NCI-H187 (cell line): ENCODE data around the gene BANF1.

Experiments used
- DNase-seq, 2 experiments: peaks; one replicate each; lab custom pipeline; 2025; lab: John Stamatoyannopoulos, UW

The BANF1 gene, protein sequence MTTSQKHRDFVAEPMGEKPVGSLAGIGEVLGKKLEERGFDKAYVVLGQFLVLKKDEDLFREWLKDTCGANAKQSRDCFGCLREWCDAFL

GRCh38 chr11:66001942-66002647 lies at the start of gene BANF1, which contains the start of gene EIF1AD:
TSS of gene BANF1 (plus strand) at chr11:66002503. CDS start at chr11:66003251, 748 bp downstream.
TSS of gene EIF1AD (minus strand) at chr11:66002157. CDS start at chr11:66000389, 1,768 bp downstream.
- DNase-seq = peak; percentile 83 to 92

- no peak for DNase-seq
Measured at GRCh38 chr11:65953471-65953870, 48.8 kb upstream of the BANF1 start.

GRCh38 chr11:65954771-65955170 lies 47.5 kb upstream of the BANF1 start:
- no peak for DNase-seq

DNA sequence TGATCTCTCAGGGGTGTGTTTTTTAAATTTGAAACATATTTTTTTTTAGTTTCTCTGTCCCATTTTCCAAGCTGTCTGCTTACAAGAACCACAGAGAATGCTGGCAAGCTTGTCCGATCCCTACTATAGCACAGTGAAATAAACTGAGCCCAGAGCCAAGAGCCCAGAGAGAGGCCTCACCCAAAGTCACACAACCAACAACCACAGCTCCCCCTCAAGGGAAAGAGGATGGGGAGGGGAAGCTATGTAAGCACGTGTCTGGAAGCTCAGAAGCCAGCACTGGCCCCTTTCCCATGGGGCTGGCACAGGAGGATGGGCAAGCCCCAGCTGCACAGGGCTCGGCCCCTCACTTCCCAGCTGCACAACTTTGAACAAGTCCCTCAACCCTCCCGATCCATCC lies 44.0 kb upstream of the BANF1 start:
- DNase-seq = no peak

DNA sequence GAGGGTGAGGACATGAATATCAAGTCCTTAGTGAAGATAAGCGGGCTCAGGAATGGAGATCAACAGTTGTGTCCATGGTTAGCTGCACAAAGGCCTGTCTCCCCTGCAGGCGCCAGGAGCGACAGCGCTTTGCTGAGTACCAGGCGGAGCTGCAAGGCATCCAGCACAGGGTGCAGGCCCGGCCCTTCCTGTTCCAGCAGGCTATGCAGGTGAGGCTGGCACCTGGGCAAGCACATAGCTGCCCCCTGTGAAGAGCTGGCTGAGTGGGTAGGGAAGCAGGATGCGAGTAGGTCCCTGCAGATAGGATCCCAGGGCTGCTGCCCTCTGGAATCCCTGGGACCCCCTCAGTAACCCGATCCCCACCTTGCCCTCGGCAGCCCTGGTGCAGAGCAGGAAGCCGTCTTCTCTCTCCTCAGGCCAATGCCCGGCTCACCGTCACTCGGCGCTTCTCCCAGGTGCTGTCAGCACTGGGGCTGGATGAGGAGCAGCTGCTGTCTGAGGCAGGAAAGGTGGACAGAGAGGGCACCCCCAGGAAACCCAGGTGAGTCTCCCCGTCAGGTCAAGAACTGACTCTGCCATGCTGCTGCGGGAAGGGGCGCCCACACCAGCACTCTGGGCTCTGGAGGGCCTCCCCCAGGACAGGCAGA lies 43.4 kb upstream of the BANF1 start:
- DNase-seq = no peak

DNA sequence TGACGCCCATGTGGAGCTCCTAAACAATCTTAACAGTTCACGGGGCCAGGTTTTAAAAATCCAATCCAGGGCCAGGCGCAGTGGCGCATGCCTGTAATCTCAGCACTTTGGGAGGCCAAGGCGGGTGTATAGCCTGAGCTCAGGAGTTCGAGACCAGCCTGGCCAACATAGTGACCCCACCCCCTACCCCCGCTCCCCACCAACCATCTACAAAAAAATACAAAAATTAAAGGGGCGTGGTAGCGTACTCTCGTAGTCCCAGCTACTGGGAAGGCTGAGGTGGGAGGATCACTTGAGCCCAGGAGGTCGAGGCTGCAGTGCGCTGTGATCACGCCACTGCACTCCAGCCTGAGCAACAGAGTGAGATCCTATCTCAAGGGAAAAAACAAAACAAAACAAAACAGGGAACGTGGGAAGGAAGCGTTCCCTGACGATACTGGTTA lies 41.5 kb upstream of the BANF1 start:
- no peak for DNase-seq

- peak; percentile 88 to 91 for DNase-seq
Measured at GRCh38 chr11:65961267-65962140, 40.8 kb upstream of the BANF1 start, which contains the start of gene SART1. TSS of gene SART1 (plus strand) at chr11:65961734. CDS start at chr11:65961781, 47 bp downstream.

DNA sequence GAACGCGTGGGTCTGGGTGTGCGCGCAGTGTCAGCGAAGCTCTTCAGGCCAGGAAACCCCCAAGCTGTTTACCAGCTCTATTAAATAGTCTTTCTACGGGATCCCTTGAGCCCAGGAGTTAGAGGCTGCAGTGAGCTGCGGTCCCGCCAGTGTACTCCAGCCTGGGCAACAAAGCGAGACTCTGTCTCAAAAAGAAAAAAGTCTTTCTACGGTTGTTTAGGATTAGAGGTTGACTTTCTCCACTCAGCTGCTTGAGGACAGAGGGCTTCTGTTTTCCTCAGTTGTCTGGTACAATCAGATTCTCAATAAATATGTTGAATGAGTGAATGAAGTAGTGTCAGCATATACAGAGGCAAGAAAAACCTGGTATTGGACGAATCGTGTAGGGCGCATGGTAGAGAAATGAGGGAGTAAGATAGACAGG lies 40.1 kb upstream of the BANF1 start:
- DNase-seq = no peak

DNA sequence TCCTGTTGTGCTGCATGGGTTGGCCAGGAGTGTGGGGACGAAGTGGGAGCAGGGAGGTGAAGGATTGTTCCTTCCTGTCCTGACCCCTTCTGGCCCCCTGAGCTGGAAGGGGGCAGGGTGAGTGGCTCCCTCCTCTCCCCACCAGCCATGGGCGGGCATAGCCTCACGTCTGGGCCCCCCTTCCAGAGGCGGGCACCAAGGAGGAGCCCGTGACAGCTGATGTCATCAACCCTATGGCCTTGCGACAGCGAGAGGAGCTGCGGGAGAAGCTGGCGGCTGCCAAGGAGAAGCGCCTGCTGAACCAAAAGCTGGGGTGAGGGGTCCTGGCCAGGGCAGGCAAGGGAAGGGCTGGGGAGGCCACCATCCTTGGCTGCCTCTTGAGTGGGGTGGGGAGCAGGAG lies 37.4 kb upstream of the BANF1 start:
- DNase-seq = no peak

DNA sequence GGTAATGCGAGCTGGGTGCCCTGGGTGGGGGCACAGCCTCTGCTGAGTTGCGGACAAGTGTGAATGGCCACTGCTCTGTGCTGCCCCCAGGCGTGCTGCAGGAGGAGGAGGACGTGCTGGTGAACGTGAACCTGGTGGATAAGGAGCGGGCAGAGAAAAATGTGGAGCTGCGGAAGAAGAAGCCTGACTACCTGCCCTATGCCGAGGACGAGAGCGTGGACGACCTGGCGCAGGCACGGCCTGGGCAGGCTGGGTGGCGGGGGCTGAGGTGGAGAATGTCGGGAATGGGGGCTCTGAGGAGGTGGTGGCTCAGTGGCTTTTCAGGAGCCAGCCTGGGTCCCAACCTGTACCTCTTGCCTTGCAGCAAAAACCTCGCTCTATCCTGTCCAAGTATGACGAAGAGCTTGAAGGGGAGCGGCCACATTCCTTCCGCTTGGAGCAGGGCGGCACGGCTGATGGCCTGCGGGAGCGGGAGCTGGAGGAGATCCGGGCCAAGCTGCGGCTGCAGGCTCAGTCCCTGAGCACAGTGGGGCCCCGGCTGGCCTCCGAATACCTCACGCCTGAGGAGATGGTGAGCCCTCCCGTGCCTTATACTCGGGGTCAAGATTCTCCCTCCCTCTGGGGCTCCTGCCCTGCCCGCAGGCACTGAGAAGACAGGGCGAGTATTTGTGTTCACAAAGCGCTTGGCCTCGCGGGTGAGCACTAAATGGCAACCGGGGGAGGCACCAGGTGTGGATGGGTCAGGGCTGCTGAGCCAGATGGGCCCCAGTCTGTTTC lies 36.1 kb upstream of the BANF1 start:
- no peak for DNase-seq

- DNase-seq = no peak
Measured at GRCh38 chr11:65967329-65967934, 34.9 kb upstream of the BANF1 start.

DNA sequence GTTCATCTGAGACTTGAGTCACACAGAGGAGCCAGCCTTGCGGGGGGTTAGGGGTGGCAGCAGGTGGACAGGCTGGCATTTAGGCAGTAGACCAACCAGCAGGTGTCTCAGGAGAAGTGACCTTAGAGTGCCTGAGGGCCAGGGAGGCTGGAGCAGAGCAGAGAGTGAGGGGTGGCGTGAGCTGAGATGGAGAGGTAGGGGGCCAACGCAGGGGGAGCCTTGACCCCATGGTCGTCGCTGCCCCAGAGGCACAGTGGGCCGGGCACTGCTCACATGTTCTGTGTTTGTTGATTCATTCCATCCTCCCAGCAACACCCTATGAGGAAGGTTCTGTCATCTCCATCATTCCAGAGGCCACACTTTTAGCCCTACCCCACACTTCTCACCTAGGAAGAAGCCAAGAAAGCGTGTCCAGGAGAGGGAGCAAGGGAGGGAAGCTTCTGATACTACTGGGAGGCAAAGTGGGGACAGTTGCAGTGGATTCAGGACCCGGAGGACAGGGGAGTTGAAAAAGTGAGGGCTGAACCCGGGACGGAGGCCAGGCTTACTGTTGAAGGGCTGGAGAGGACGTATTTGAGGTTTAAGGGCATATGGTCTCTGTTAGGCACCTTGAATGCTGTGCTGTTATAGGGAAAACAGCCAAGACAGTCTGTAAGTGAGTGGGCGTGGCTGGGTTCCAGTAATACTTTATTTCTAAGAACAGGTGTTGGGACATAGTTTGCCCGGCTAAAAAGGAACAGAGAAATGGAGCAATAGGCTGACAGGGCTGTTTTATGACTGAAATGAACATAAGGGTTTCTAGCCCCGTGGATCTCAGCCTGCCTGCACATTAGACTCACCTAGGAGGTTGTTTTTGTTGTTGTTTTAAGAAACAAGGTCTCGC lies 33.5 kb upstream of the BANF1 start:
- DNase-seq = no peak

GRCh38 chr11:65972116-65972515 lies 30.2 kb upstream of the BANF1 start:
- DNase-seq = no peak

- DNase-seq = no peak
Measured at GRCh38 chr11:65973439-65974110, 28.7 kb upstream of the BANF1 start.

- DNase-seq = no peak
Measured at GRCh38 chr11:65975771-65976170, 26.5 kb upstream of the BANF1 start.

DNA sequence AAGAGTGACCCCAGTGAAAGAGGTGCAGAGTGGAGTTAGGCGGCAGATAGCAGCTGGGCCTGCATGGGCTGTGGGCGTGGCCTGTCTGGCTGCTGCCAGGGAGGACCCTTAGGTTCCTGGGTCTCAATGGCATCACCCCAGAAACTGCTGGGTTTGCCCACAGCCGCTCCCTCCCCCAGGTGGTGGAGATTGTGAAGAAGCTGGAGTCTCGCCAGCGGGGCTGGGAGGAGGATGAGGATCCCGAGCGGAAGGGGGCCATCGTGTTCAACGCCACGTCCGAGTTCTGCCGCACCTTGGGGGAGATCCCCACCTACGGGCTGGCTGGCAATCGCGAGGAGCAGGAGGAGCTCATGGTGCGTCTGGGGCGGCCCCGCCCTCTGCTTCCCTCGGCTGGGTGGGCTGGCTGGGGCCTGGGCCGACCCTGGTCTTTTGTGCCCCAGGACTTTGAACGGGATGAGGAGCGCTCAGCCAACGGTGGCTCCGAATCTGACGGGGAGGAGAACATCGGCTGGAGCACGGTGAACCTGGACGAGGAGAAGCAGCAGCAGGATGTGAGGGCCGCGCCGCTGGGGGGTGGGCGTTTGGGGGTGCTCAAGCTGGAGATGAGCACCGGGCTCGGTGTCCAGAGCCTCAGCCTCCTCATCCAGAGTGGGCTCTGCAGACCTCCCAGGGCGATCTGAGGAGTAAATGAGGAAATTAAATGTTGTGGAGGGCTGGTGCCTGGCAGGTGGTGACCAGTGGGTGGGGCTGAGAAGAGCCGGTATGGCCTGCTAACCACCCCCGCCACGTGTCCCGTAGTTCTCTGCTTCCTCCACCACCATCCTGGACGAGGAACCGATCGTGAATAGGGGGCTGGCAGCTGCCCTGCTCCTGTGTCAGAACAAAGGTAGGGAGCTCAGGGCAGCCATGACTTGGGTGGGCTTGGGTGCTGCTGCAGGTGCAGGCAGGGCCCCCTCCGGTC lies 25.8 kb upstream of the BANF1 start:
- DNase-seq = no peak

DNA sequence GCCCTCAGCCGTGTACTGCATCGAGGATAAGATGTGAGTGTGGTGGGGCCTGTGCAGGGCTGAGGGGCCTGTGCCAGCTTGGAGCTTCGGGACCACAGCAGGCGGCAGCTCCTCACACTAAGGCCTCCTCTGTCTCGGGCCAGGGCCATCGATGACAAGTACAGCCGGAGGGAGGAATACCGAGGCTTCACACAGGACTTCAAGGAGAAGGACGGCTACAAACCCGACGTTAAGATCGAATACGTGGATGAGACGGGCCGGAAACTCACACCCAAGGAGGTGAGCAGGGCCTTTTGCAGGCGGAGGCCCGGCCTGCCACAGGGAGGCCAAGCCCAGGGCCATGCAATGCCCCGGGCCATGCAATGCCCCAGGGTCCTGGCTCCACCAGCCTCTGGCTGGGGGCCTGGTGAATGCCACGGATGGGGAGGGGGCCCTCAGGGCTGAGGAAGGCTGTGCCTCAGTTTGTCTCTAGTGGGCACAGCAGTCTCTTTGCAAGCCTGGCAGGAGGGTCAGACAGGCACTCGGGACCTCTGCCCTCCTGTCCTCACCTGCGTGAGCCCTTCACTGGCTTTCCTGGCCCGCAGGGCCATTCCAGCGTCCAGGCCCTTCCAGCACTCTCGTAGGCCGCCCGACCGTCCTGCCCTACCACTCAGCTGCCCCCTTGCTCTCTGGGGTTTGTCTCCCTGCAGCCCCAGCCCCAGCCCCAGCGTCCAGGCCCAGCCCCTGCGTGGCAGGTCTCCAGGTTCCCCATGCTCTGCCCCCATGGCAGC lies 24.5 kb upstream of the BANF1 start:
- no peak for DNase-seq
